HepG2 (cell line): Measurements from ENCODE around the gene HOXC9. TPM values are rescaled to one million over a fixed set of nuclear protein-coding genes. Genes with fewer than 3 reads are reported as not detected.

ENCODE experiments used
- BORCS8-MEF2B ChIP-seq: sonication (generic); formaldehyde crosslinking; IDR thresholded peaks from 2 replicates; pipeline ENCODE4 v1.8.0; 2022; ENCODE audit warnings: mild to moderate bottlenecking, missing genetic modification reagents
- ISL2 ChIP-seq: sonication (generic); formaldehyde crosslinking; IDR thresholded peaks from 2 replicates; pipeline ENCODE4 v1.5.0; 2020; ENCODE audit warnings: missing genetic modification reagents
- MED1 ChIP-seq: sonication (generic); formaldehyde crosslinking; IDR thresholded peaks from 2 replicates; pipeline ENCODE4 v1.4.0; 2020; ENCODE audit warnings: missing genetic modification reagents
- MED13 ChIP-seq: sonication (generic); formaldehyde crosslinking; IDR thresholded peaks from 2 replicates; pipeline ENCODE4 v1.5.0; 2020; ENCODE audit warnings: missing genetic modification reagents
- REPIN1 ChIP-seq: sonication (generic); formaldehyde crosslinking; IDR thresholded peaks from 2 replicates; pipeline ENCODE4 v1.8.0; 2022; ENCODE audit warnings: missing genetic modification reagents, low read depth, mild to moderate bottlenecking, borderline replicate concordance
- SKI ChIP-seq: fragments of 450-650 bp; IDR thresholded peaks from one replicate; pipeline ENCODE4 v1.6.1; 2018; ENCODE audit warnings: mild to moderate bottlenecking; ENCODE audit not compliant: partially characterized antibody
- ZNF33B ChIP-seq: sonication (generic); formaldehyde crosslinking; IDR thresholded peaks from 2 replicates; pipeline ENCODE4 v1.5.1; 2020; ENCODE audit warnings: mild to moderate bottlenecking, missing genetic modification reagents
- ZNF746 ChIP-seq: sonication (generic); formaldehyde crosslinking; IDR thresholded peaks from 2 replicates; pipeline ENCODE4 v1.8.0; 2022; ENCODE audit warnings: mild to moderate bottlenecking, missing genetic modification reagents
- ZNF792 ChIP-seq: IDR thresholded peaks from 2 replicates; pipeline ENCODE4 v1.6.1; 2016
- ZSCAN31 ChIP-seq: sonication (generic); formaldehyde crosslinking; IDR thresholded peaks from 2 replicates; pipeline ENCODE4 v1.5.0; 2020; ENCODE audit warnings: low read depth, mild to moderate bottlenecking, missing genetic modification reagents
- polyA plus RNA-seq, 8 experiments: library from polyadenylated mRNA; depleted of rRNA in 3 of 8; stranded (reverse) in 7 of 8; unstranded in 1 of 8; fragments of >200 nt; fragmentation: Illumina TruSeq in 4 of 8; extraction: Trizol in 4 of 8; gene quantifications; 2 replicates each; pipeline versions ENCODE4 v1.2.1 to v1.2.3, GENCODE V29; 2011 to 2016; ENCODE audit warnings: low read depth in 4 of 8, missing spikeins in 1 of 8, mixed read lengths in 1 of 8; ENCODE audit not compliant: insufficient read depth in 1 of 8
- total RNA-seq, 5 experiments: library from RNA; depleted of rRNA; stranded (reverse); fragments of >200 nt; fragmentation: Illumina TruSeq; extraction: Trizol; gene quantifications; 2 replicates each; pipeline ENCODE4 v1.2.3, GENCODE V29; 2016; ENCODE audit warnings: low read depth in 1 of 5
- TF ChIP-seq, protein P1 (sequence below): IDR thresholded peaks from 2 replicates; pipeline ENCODE4 v1.6.1; 2016; ENCODE audit warnings: missing biosample characterization, missing genetic modification reagents, low read depth
- TF ChIP-seq, protein P2 (sequence below): sonication (generic); formaldehyde crosslinking; IDR thresholded peaks from 2 replicates; pipeline ENCODE4 v1.4.0; 2020; ENCODE audit warnings: missing genetic modification reagents
- TF ChIP-seq, protein P3 (sequence below): sonication (generic); formaldehyde crosslinking; IDR thresholded peaks from 2 replicates; pipeline ENCODE4 v1.8.0; 2022; ENCODE audit warnings: mild to moderate bottlenecking, missing genetic modification reagents; ENCODE audit not compliant: insufficient replicate concordance
- TF ChIP-seq, protein P4 (sequence below): IDR thresholded peaks from 2 replicates; pipeline ENCODE4 v1.4.0; 2020; ENCODE audit warnings: mild to moderate bottlenecking, missing genetic modification reagents
- TF ChIP-seq, protein P5 (sequence below): sonication (generic); formaldehyde crosslinking; IDR thresholded peaks from 2 replicates; pipeline ENCODE4 v1.4.0; 2020; ENCODE audit warnings: missing genetic modification reagents, mild to moderate bottlenecking, borderline replicate concordance

HOXC9 gene
- total and polyA plus RNA-seq, 2 of the 13 experiments (the other 11 are each of a cell fraction or from before 2014, with no cell fraction given) = 0.11 to 1.1 TPM

DNA sequence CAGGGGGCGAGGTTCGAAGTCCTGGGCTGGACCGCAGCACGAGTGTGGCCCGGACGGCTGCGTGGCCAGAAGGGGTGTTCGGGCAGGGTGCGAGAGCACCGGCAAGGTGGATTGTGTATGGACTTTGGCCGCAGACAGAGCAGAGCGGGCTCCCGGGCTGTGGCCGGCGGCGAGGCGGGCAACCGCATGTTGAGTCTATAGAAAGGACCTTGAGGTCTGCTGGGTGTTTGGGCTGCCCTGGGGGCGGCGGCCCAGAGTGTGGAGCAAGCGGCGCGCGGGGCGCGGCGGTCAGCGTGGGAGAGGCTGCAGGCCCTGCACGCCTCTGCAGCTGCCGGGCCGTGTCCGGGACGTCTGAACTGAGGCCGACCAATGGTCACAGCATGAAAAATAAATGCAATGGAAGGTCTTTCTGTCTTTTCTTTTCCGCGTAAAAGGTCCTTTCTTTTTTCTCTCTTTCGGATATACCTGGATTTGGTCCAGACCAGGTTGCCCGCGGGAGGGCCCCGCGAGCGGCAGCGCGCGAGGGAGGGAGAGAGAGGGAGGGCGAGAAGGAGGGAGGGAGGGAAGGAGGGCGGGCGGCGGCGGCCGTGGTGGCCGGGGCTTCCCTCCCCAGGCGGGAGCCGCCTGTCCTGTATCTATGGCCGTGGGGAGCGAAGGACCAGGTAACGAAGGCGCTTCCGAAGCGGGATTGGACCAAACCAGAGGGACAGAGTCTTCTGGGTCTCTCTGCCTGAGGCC, 5.5 kb upstream of the HOXC9 start (continued):
- TF ChIP-seq SKI (peak; percentile 78), ZNF792 (CRISPR knock-in tag) (no peak), BORCS8-MEF2B (CRISPR knock-in tag) (no peak), MED13 (CRISPR knock-in tag) (no peak), REPIN1 (CRISPR knock-in tag) (0 out of 2 replicates have a peak, but pooled peaks have one; percentile 33), ZNF33B (0 out of 2 replicates have a peak, but pooled peaks have one; percentile 18), ZNF746 (CRISPR knock-in tag) (0 out of 2 replicates have a peak, but pooled peaks have one; percentile 60), ISL2 (CRISPR knock-in tag) (0 out of 2 replicates have a peak, but pooled peaks have one; percentile 36), MED1 (CRISPR knock-in tag) (peak; percentile 39; the same call in 1 of the 2 replicates), ZSCAN31 (CRISPR knock-in tag) (peak; percentile 45; the same call in 1 of the 2 replicates)
- TF ChIP-seq, protein P1, sequence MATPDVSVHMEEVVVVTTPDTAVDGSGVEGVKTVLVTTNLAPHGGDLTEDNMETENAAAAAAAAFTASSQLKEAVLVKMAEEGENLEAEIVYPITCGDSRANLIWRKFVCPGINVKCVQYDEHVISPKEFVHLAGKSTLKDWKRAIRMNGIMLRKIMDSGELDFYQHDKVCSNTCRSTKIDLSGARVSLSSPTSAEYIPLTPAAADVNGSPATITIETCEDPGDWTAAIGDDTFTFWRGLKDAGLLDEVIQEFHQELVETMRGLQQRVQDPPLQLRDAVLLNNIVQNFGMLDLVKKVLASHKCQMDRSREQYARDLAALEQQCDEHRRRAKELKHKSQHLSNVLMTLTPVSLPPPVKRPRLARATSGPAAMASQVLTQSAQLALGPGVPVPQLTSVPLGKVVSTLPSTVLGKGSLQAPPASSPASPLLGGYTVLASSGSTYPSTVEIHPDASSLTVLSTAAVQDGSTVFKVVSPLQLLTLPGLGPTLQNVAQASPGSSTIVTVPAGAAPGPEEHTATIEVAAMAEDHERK (CRISPR knock-in tag) = no peak
- TF ChIP-seq, protein P2, sequence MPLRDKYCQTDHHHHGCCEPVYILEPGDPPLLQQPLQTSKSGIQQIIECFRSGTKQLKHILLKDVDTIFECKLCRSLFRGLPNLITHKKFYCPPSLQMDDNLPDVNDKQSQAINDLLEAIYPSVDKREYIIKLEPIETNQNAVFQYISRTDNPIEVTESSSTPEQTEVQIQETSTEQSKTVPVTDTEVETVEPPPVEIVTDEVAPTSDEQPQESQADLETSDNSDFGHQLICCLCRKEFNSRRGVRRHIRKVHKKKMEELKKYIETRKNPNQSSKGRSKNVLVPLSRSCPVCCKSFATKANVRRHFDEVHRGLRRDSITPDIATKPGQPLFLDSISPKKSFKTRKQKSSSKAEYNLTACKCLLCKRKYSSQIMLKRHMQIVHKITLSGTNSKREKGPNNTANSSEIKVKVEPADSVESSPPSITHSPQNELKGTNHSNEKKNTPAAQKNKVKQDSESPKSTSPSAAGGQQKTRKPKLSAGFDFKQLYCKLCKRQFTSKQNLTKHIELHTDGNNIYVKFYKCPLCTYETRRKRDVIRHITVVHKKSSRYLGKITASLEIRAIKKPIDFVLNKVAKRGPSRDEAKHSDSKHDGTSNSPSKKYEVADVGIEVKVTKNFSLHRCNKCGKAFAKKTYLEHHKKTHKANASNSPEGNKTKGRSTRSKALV (CRISPR knock-in tag) = peak; percentile 72; the same call in 1 of the 2 replicates
- TF ChIP-seq, protein P3, sequence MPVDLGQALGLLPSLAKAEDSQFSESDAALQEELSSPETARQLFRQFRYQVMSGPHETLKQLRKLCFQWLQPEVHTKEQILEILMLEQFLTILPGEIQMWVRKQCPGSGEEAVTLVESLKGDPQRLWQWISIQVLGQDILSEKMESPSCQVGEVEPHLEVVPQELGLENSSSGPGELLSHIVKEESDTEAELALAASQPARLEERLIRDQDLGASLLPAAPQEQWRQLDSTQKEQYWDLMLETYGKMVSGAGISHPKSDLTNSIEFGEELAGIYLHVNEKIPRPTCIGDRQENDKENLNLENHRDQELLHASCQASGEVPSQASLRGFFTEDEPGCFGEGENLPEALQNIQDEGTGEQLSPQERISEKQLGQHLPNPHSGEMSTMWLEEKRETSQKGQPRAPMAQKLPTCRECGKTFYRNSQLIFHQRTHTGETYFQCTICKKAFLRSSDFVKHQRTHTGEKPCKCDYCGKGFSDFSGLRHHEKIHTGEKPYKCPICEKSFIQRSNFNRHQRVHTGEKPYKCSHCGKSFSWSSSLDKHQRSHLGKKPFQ (CRISPR knock-in tag) = peak; percentile 51
- TF ChIP-seq, protein P4, sequence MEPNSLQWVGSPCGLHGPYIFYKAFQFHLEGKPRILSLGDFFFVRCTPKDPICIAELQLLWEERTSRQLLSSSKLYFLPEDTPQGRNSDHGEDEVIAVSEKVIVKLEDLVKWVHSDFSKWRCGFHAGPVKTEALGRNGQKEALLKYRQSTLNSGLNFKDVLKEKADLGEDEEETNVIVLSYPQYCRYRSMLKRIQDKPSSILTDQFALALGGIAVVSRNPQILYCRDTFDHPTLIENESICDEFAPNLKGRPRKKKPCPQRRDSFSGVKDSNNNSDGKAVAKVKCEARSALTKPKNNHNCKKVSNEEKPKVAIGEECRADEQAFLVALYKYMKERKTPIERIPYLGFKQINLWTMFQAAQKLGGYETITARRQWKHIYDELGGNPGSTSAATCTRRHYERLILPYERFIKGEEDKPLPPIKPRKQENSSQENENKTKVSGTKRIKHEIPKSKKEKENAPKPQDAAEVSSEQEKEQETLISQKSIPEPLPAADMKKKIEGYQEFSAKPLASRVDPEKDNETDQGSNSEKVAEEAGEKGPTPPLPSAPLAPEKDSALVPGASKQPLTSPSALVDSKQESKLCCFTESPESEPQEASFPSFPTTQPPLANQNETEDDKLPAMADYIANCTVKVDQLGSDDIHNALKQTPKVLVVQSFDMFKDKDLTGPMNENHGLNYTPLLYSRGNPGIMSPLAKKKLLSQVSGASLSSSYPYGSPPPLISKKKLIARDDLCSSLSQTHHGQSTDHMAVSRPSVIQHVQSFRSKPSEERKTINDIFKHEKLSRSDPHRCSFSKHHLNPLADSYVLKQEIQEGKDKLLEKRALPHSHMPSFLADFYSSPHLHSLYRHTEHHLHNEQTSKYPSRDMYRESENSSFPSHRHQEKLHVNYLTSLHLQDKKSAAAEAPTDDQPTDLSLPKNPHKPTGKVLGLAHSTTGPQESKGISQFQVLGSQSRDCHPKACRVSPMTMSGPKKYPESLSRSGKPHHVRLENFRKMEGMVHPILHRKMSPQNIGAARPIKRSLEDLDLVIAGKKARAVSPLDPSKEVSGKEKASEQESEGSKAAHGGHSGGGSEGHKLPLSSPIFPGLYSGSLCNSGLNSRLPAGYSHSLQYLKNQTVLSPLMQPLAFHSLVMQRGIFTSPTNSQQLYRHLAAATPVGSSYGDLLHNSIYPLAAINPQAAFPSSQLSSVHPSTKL (CRISPR knock-in tag) = peak; percentile 55; the same call in 1 of the 2 replicates
- TF ChIP-seq, protein P5, sequence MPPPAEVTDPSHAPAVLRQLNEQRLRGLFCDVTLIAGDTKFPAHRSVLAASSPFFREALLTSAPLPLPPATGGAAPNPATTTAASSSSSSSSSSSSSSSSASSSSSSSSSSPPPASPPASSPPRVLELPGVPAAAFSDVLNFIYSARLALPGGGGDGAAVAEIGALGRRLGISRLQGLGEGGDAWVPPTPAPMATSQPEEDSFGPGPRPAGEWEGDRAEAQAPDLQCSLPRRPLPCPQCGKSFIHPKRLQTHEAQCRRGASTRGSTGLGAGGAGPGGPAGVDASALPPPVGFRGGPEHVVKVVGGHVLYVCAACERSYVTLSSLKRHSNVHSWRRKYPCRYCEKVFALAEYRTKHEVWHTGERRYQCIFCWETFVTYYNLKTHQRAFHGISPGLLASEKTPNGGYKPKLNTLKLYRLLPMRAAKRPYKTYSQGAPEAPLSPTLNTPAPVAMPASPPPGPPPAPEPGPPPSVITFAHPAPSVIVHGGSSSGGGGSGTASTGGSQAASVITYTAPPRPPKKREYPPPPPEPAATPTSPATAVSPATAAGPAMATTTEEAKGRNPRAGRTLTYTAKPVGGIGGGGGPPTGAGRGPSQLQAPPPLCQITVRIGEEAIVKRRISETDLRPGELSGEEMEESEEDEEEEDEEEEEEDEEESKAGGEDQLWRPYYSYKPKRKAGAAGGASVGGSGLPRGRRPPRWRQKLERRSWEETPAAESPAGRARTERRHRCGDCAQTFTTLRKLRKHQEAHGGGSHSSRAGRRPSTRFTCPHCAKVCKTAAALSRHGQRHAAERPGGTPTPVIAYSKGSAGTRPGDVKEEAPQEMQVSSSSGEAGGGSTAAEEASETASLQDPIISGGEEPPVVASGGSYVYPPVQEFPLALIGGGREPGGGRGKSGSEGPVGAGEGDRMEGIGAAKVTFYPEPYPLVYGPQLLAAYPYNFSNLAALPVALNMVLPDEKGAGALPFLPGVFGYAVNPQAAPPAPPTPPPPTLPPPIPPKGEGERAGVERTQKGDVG (CRISPR knock-in tag) = no peak
